G401 (cell line): ENCODE data around the gene MAGI1. TPM values are rescaled to one million over a fixed set of nuclear protein-coding genes. Genes with fewer than 3 reads are reported as not detected.

Experiments used
- DNase-seq: peaks from one replicate; pipeline ENCODE4 v3.0.0-alpha.2; 2015; ENCODE audit warnings: low spot score
- in situ Hi-C: cut with HindIII; loops from 2 replicates; pipeline ENCODE4 v1.10.0; 2016; ENCODE audit warnings: low sequenced_read_pairs, mixed read lengths
- total RNA-seq: library from RNA; depleted of rRNA; stranded (reverse); fragments of >200 nt; shearing (Covaris generic); gene quantifications from 2 replicates; pipeline ENCODE4 v1.2.3, GENCODE V29; 2014

Gene MAGI1
- total RNA-seq, 1 experiment from 2014 or later: 7.7 TPM

- in situ Hi-C loops: no loop called here
- DNase-seq: no peak
Observed at GRCh38 chr3:65986285-65986684, 52.4 kb downstream of the MAGI1 start.

- no peak for DNase-seq
- in situ Hi-C loops: no loop called here
Observed at GRCh38 chr3:65984975-65985374, 53.7 kb downstream of the MAGI1 start.

- in situ Hi-C loops: no loop called here
- DNase-seq: no peak
Observed at GRCh38 chr3:65983100-65983499, 55.6 kb downstream of the MAGI1 start.

- in situ Hi-C loops: no loop called here
- no peak for DNase-seq
Observed at GRCh38 chr3:65979731-65980130, 59.0 kb downstream of the MAGI1 start.

- peak; percentile 37 for DNase-seq
- in situ Hi-C loops: no loop called here
Observed at GRCh38 chr3:65979162-65979561, 59.6 kb downstream of the MAGI1 start.

- DNase-seq: no peak
- in situ Hi-C loops: no loop called here
Observed at GRCh38 chr3:65978116-65978515, 60.6 kb downstream of the MAGI1 start.

GRCh38 chr3:65975032-65975431, 63.7 kb downstream of the MAGI1 start:
- in situ Hi-C loops: no loop called here

GRCh38 chr3:65974509-65974908, 64.2 kb downstream of the MAGI1 start:
- no peak for DNase-seq
- in situ Hi-C loops: no loop called here

More at GRCh38 chr3:65975032-65975431, 63.7 kb downstream of the MAGI1 start:
- no peak for DNase-seq

- in situ Hi-C loops: no loop called here
- no peak for DNase-seq
Observed at GRCh38 chr3:65972765-65973164, 66.0 kb downstream of the MAGI1 start.

GRCh38 chr3:65971293-65972252, 67.1 kb downstream of the MAGI1 start:
- in situ Hi-C loops: no loop called here
- DNase-seq: peak; percentile 34

GRCh38 chr3:65968996-65969395, 69.7 kb downstream of the MAGI1 start:
- no peak for DNase-seq
- in situ Hi-C loops: no loop called here

- in situ Hi-C loops: no loop called here
Observed at GRCh38 chr3:65967451-65967850, 71.3 kb downstream of the MAGI1 start.

GRCh38 chr3:65964838-65965237, 73.9 kb downstream of the MAGI1 start:
- no peak for DNase-seq
- in situ Hi-C loops: no loop called here

More at GRCh38 chr3:65967451-65967850, 71.3 kb downstream of the MAGI1 start:
- DNase-seq: peak; percentile 84

GRCh38 chr3:65963787-65964677, 74.7 kb downstream of the MAGI1 start:
- DNase-seq: no peak
- in situ Hi-C loops: no loop called here

GRCh38 chr3:65961733-65962132, 77.0 kb downstream of the MAGI1 start:
- no peak for DNase-seq
- in situ Hi-C loops: no loop called here

- no peak for DNase-seq
- in situ Hi-C loops: no loop called here
Observed at GRCh38 chr3:65961128-65961527, 77.6 kb downstream of the MAGI1 start.

- no peak for DNase-seq
- in situ Hi-C loops: no loop called here
Observed at GRCh38 chr3:65960087-65960486, 78.6 kb downstream of the MAGI1 start.

GRCh38 chr3:65958216-65958615, 80.5 kb downstream of the MAGI1 start:
- DNase-seq: no peak
- in situ Hi-C loops: no loop called here

GRCh38 chr3:65955792-65956477, 82.8 kb downstream of the MAGI1 start:
- no peak for DNase-seq
- in situ Hi-C loops: no loop called here
